RWPE2 (cell line): ENCODE results near the gene CHI3L2.
A peak's percentile ranks its signal among the peaks of the same experiment; 100 is the strongest.

ENCODE experiments used
- ATAC-seq: fragments of 200-7000 bp; cut with Tn5 transposase; 3 replicates; pipeline ENCODE4 v1.9.1; 2021; ENCODE audit warnings: low read depth
- DNase-seq: peaks from one replicate; pipeline ENCODE4 v3.0.0-alpha.2; 2020; ENCODE audit warnings: low spot score
- H3K27ac ChIP-seq: fragments of 450-650 bp; 2 replicates; pipeline ENCODE4 v1.5.1; 2017; ENCODE audit warnings: mild to moderate bottlenecking; ENCODE audit not compliant: poor library complexity, severe bottlenecking
- H3K27me3 ChIP-seq: fragments of 250-450 bp; sonication (Bioruptor Pico); 2 replicates; pipeline ENCODE4 v1.5.1; 2021; ENCODE audit warnings: mild to moderate bottlenecking, moderate library complexity; ENCODE audit not compliant: insufficient read depth, poor library complexity, severe bottlenecking
- H3K36me3 ChIP-seq: fragments of 250-450 bp; sonication (Bioruptor Pico); 2 replicates; pipeline ENCODE4 v1.5.1; 2020; ENCODE audit warnings: low read depth, mild to moderate bottlenecking, moderate library complexity
- H3K4me1 ChIP-seq: fragments of 250-450 bp; sonication (Bioruptor Pico); 2 replicates; pipeline ENCODE4 v1.5.1; 2021; ENCODE audit warnings: mild to moderate bottlenecking, moderate library complexity; ENCODE audit not compliant: insufficient read depth, poor library complexity, severe bottlenecking
- H3K4me3 ChIP-seq: fragments of 250-450 bp; sonication (Bioruptor Pico); 2 replicates; pipeline ENCODE4 v1.5.1; 2021; ENCODE audit warnings: mild to moderate bottlenecking, moderate library complexity; ENCODE audit not compliant: severe bottlenecking
- H3K9me3 ChIP-seq: fragments of 250-450 bp; sonication (Bioruptor Pico); 2 replicates; pipeline ENCODE4 v1.5.1; 2021; ENCODE audit warnings: mild to moderate bottlenecking, moderate library complexity; ENCODE audit not compliant: severe bottlenecking
- CTCF ChIP-seq: fragments of 450-650 bp; IDR thresholded peaks from one replicate; pipeline ENCODE4 v1.5.1; 2017; ENCODE audit warnings: mild to moderate bottlenecking, moderate library complexity; ENCODE audit not compliant: poor library complexity, severe bottlenecking

Gene CHI3L2

GRCh38 chr1:111201275-111202090, 26.0 kb upstream of the CHI3L2 start:
- Histone ChIP-seq H3K4me1 (peaks cover 16% of the 10 kb centered on the region), H3K27ac (no peak overlapping the region), H3K4me3 (no peak overlapping the region), H3K27me3 (no peaks in the 10 kb centered on the region), H3K36me3 (peaks cover 9% of the 10 kb centered on the region), H3K9me3 (no peaks in the 10 kb centered on the region)
- no peak for TF ChIP-seq CTCF
- no peak for ATAC-seq
- no peak for DNase-seq

- no peak for DNase-seq
- H3K4me3 ChIP-seq: no peak overlapping the region
- H3K27ac ChIP-seq: no peak overlapping the region
- peaks cover 5% of the 10 kb centered on the region; the same call in 1 of the 2 replicates for H3K36me3 ChIP-seq
- peaks cover 16% of the 10 kb centered on the region for H3K4me1 ChIP-seq
- H3K9me3 ChIP-seq: no peaks in the 10 kb centered on the region
- no peak for TF ChIP-seq CTCF
- H3K27me3 ChIP-seq: no peaks in the 10 kb centered on the region
- ATAC-seq: no peak
Observed at GRCh38 chr1:111202366-111202706, 25.2 kb upstream of the CHI3L2 start.

- Histone ChIP-seq H3K36me3 (peaks cover 2% of the 10 kb centered on the region; the same call in 1 of the 2 replicates), H3K27me3 (no peaks in the 10 kb centered on the region), H3K4me3 (peak overlapping the region; percentile 66), H3K4me1 (peaks cover 16% of the 10 kb centered on the region), H3K27ac (peak overlapping the region; percentile 48), H3K9me3 (no peaks in the 10 kb centered on the region)
- DNase-seq: no peak
- ATAC-seq: no peak
- TF ChIP-seq CTCF: no peak
Observed at GRCh38 chr1:111202707-111203623, 24.5 kb upstream of the CHI3L2 start.

DNA sequence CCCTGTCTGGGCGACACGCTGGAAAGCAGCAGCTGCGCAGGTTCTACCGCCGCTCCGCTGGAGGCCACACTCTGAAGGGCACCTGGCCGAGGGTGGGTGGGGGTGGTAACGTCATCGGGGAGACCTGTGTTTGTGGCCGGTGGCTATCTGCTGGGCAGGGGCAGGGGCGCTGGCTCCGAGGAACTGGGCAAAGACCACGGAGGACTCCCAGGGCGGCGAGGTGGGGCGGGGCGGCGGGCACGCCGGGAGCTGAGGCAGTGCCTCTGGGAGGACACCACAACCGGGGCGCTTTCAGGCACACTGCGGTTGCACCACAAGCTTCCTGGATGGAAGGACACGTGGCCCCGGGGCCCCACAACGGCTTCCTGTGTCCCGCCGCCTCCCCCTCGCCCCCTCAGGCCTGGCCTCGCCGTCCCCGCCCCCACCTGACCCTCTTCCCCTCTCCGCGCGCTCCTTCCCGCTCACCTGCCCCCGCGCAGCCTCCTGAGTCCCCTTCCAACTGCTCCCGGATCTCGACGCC, 23.8 kb upstream of the CHI3L2 start:
- peak overlapping the region; percentile 48 for H3K27ac ChIP-seq

More for the DNA sequence above, 23.8 kb upstream of the CHI3L2 start:
- Histone ChIP-seq H3K27me3 (no peaks in the 10 kb centered on the region), H3K4me1 (peaks cover 16% of the 10 kb centered on the region), H3K4me3 (peak overlapping the region; percentile 66), H3K36me3 (no peaks in the 10 kb centered on the region; the same call in 1 of the 2 replicates), H3K9me3 (no peaks in the 10 kb centered on the region)
- DNase-seq (peak; percentile 85), ATAC-seq (peak; percentile 72)
- TF ChIP-seq CTCF: no peak
